ENCODE data around the gene FRAT1.

FRAT1 gene

DNA sequence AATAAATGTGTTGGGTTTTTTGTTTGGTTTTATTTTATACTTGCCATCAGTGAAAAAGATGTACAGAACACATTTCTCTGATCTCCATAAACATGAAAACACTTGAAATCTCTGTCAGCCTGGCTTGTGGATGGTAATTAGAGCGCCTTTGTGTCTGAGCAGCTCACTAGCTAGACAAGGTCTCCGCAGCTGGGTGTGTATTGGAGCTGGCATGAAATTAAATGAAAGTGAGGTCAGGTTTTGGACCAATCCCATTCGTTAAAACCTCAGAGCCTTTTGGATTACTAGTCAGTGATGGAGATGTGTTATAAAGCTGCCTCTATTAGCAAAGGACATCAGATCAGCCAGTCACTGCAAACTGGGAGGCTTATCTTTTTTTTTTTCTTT lies 2.7 kb downstream of the FRAT1 start:
- DNase-seq (ENCODE audit: low read depth), result no peak
- no peak overlapping the region for H3K4me3 ChIP-seq (ENCODE audit: low read length)

DNA sequence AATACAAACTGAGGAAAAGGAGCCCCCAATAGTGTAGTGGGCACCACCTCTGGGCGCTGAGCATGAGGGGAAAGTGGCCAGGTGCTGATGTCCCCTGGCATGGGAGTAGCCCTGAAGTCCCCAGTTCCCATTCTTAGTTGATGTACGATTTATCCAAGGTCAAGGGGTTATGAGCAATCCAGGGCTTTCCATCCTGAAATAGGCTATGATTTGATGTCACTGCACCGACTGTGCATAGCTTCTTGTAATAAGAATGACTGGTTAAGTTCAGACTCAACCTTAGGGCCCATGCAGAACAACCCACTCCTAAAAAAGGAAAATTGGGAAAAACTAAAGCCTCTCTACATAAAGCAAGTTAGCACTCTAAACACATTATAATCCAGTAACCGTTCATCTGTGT lies 4.4 kb downstream of the FRAT1 start:
- TF ChIP-seq, protein P1, sequence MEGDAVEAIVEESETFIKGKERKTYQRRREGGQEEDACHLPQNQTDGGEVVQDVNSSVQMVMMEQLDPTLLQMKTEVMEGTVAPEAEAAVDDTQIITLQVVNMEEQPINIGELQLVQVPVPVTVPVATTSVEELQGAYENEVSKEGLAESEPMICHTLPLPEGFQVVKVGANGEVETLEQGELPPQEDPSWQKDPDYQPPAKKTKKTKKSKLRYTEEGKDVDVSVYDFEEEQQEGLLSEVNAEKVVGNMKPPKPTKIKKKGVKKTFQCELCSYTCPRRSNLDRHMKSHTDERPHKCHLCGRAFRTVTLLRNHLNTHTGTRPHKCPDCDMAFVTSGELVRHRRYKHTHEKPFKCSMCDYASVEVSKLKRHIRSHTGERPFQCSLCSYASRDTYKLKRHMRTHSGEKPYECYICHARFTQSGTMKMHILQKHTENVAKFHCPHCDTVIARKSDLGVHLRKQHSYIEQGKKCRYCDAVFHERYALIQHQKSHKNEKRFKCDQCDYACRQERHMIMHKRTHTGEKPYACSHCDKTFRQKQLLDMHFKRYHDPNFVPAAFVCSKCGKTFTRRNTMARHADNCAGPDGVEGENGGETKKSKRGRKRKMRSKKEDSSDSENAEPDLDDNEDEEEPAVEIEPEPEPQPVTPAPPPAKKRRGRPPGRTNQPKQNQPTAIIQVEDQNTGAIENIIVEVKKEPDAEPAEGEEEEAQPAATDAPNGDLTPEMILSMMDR (conservative IDR thresholded peaks at IDR 0.05; ENCODE audit: low read depth, low read length), result no peak
- no peak overlapping the region for H3K4me3 ChIP-seq (ENCODE audit: low read length)
- no peak for DNase-seq (ENCODE audit: low read depth)

More for the DNA sequence above, 2.7 kb downstream of the FRAT1 start:
- TF ChIP-seq, protein P1 (conservative IDR thresholded peaks at IDR 0.05; ENCODE audit: low read depth, low read length), result no peak

DNA sequence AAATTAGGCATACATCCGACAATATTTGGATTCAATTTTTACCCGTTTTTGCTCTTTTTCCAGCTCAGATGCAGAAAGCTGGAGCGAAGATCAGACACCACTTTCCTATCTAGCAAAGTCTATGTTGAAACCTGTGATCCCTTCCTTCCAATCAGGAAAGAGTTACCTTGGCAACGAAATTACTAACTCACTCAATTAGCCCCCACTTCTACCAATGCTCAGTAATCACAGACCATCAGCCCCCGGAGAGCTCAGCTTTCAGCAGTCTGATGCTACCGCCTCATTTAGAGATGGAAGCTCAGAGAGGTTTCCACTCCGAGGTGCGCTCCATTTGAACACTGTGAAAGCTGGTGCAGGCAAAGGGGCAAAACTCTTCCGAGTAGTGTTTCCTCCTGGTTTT lies 6.7 kb downstream of the FRAT1 start:
- TF ChIP-seq, protein P1 (conservative IDR thresholded peaks at IDR 0.05; ENCODE audit: low read depth, low read length), result no peak
- no peak for DNase-seq (ENCODE audit: low read depth)
- H3K4me3 ChIP-seq (ENCODE audit: low read length), result no peak overlapping the region

DNA sequence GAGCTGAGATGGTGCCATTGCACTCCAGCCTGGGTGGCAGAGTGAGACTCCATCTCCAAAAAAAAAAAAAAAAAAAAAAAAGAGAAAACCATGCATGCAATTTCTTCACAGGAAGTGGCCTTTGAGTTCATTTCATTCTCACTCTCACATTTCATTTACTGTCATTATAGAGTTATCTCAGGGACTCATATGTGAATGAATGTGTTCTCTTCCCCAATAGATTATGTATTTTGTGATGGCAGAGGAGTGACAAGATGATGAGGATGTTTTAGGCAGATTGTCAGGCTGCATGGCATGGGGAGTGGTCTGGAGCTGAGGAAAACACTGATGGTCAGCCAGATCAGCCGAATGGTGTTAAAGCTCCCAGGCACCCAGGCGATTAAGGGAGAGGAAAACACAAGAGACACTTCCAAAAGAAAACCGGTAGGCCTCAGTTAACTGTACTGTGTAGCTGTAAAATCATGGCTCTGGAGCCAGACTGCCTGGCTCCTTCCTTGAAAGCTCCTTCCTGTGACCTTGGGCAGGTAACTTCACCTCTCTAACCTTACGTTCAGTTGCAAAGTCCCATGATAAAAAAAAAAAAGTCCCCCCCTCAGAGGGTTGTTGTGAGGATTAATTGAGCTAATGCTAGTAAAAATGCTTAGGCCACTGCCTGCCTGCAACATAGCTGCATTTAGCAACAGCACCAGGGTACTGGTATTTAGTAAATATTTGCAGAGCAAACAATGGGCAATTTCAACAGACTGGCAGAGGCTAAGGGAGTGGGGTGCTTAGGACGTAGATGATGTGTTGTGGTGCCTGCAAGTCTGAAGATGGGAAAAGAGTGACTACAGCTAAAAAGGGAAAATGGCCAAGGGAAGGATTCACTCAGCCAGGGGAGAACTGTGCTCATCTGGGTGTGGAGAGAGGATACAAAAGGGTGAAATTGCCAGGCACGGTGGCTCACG lies 8.6 kb downstream of the FRAT1 start:
- no peak overlapping the region for H3K4me3 ChIP-seq (ENCODE audit: low read length)
- no peak for DNase-seq (ENCODE audit: low read depth)
- TF ChIP-seq, protein P1 (conservative IDR thresholded peaks at IDR 0.05; ENCODE audit: low read depth, low read length), result no peak

DNA sequence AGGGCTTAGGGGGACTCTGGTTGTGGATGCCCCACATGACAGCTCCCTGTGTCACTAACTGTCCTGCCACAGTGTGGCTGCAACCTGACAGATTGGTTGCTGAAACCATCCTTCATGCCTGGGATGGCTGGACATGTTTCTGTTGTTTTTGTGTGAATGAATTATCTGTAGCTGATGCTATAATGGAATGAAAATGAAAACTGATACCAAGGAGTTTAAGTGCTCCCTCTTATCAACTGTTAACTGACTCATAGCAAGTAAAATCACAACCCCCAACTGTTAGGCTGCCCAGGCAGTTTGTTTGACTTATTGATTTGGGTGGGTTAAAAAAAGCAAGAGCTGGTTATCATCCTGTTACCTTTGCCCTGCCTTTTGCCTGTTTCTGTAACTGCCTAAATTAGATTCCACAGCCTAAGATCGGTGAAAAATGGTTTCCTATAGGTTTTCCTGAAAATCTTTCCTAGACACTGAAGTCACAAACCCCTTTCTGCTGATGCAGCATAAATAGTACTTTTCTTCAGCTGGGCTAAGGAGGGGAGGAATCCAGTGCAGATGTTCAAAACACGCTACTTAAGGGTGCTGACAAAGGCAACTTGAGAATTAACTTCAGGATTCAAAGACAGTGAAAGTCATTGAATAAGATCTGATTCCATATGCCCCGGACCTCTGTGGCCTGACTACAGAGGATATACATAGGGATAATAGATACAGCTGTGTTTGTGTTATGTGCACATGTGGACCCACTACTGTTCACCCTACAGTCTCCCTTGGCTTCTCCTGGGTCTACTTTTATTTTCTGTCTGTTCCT lies 9.8 kb downstream of the FRAT1 start:
- no peak overlapping the region for H3K4me3 ChIP-seq (ENCODE audit: low read length)
- DNase-seq (ENCODE audit: low read depth), result no peak
- TF ChIP-seq, protein P1 (conservative IDR thresholded peaks at IDR 0.05; ENCODE audit: low read depth, low read length), result no peak

DNA sequence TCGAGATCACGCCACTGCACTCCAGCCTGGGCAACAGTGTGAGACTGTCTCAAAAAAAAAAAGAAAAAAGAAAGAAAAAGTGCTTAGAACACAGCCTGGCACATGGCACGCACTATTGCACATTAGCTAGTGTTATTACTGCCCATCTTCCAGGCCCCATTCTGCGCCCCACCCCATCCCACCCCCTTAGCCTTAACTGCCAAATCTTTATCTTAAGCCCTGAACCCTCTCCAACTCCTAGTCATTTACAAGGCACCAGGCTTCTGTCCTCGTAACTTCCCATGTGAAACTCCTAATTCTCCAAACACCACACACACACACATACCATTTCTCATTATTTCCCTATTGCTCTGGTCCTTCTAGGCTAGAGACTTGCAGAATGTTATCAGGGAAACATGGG lies 10.7 kb downstream of the FRAT1 start:
- no peak for DNase-seq (ENCODE audit: low read depth)
- TF ChIP-seq, protein P1 (conservative IDR thresholded peaks at IDR 0.05; ENCODE audit: low read depth, low read length), result no peak

More for the DNA sequence above, 10.7 kb downstream of the FRAT1 start:
- no peak overlapping the region for H3K4me3 ChIP-seq (ENCODE audit: low read length)

Data from retinal pigment epithelial cell (primary cell).